GM12891 (cell line): ENCODE data around the gene NYAP2.

Source experiments
- POLR2AphosphoS5 ChIP-seq: IDR thresholded peaks from 2 replicates; pipeline ENCODE4 v1.6.1; 2011; ENCODE audit warnings: low read depth, low read length, control low read depth
- POU2F2 ChIP-seq: IDR thresholded peaks from 2 replicates; pipeline ENCODE4 v1.6.1; 2011; ENCODE audit warnings: low read depth, mild to moderate bottlenecking, control low read depth, low read length, moderate library complexity

DNA sequence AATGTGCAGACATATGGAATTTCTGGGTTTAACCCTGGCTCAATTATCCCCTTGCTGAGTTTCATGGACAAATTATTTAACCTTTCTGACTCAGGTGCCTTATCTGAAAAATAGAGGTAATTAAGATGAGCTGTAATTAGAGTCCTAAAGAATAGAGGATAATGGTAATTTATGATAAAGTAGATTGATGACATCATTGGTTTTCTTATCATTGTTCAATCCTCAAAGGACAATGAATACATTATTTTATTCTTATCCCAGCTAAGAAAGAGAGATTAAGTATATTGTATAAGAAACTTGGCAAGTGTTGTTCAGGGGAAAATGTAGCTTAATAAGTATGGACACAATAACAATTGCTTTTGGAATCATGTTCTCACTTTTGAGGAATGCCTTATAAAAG is 279.3 kb downstream of the NYAP2 start:
- no peak for TF ChIP-seq POLR2AphosphoS5
- no peak for TF ChIP-seq POU2F2
